ENCODE measurements around the gene MTMR10. TPM values are rescaled to one million over a fixed set of nuclear protein-coding genes. Genes with fewer than 3 reads are reported as not detected.
A peak's percentile ranks its signal among the peaks of the same experiment; 100 is the strongest.

MTMR10 gene
- total and polyA plus RNA-seq, 3 donors from 2014 or later, result 27.0 to 36.6 (median 35.4) TPM

GRCh38 chr15:30913761-30914160, 77.7 kb downstream of the MTMR10 start:
- Histone ChIP-seq H3K27me3 (no peaks in the 10 kb centered on the region), H3K27ac (no peak overlapping the region), H3K4me1 (no peaks in the 10 kb centered on the region), H3K4me3 (no peak overlapping the region), H3K9me3 (no peaks in the 10 kb centered on the region), H3K36me3 (ENCODE audit: low read depth, missing control alignments) (no peaks in the 10 kb centered on the region)
- no peak for TF ChIP-seq POLR2A (IDR thresholded peaks at IDR 0.05)
- no peak for TF ChIP-seq CTCF (IDR thresholded peaks at IDR 0.05)
- no peak for DNase-seq
- intact Hi-C loops (cut with DNase I; ENCODE audit: low total_unique reads), result no loop called here
- 95% methylated on average over 9 of the region's 9 CpGs for WGBS, 2 donors

- no peak for DNase-seq
- Histone ChIP-seq H3K27me3 (no peaks in the 10 kb centered on the region), H3K36me3 (ENCODE audit: low read depth, missing control alignments) (no peaks in the 10 kb centered on the region), H3K9me3 (no peaks in the 10 kb centered on the region), H3K27ac (no peak overlapping the region), H3K4me3 (no peak overlapping the region), H3K4me1 (peaks cover 10% of the 10 kb centered on the region)
- 80 to 85% methylated on average over 4 of the region's 4 CpGs for whole genome bisulfite sequencing, 2 donors
- TF ChIP-seq POLR2A (IDR thresholded peaks at IDR 0.05) (no peak), CTCF (IDR thresholded peaks at IDR 0.05) (no peak)
- intact Hi-C loops (cut with DNase I; ENCODE audit: low total_unique reads), result no loop called here
Measured at GRCh38 chr15:30906366-30906765, 85.1 kb downstream of the MTMR10 start.

GRCh38 chr15:30905821-30906220, 85.6 kb downstream of the MTMR10 start:
- intact Hi-C loops (cut with DNase I; ENCODE audit: low total_unique reads), result no loop called here
- Histone ChIP-seq H3K27me3 (no peaks in the 10 kb centered on the region), H3K36me3 (ENCODE audit: low read depth, missing control alignments) (no peaks in the 10 kb centered on the region), H3K27ac (no peak overlapping the region), H3K4me1 (peaks cover 10% of the 10 kb centered on the region), H3K4me3 (no peak overlapping the region), H3K9me3 (no peaks in the 10 kb centered on the region)
- DNase-seq, result peak; percentile 50
- 54 to 62% methylated on average over 5 of the region's 5 CpGs for WGBS, 2 donors
- no peak for TF ChIP-seq POLR2A (IDR thresholded peaks at IDR 0.05)
- peak in 2 of 3 experiments; percentile 19 to 26 for TF ChIP-seq CTCF (IDR thresholded peaks at IDR 0.05)

DNA sequence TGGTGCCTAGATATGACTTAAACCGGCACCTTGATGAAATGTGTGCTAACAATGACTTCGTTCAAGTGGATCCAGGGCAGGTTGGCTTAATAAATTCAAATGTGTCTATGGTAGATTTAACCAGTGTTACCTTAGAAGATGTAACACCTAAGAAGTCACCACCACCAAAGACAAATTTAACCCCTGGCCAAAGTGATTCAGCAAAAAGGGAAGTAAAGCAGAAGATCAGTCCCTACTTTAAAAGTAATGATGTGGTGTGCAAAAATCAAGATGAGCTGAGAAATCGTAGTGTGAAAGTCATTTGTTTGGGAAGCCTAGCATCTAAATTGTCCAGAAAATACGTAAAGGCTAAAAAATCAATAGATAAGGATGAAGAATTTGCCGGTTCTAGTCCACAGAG, 86.6 kb downstream of the MTMR10 start:
- no peak overlapping the region for H3K4me3 ChIP-seq
- no peak overlapping the region for H3K27ac ChIP-seq
- H3K36me3 ChIP-seq (ENCODE audit: low read depth, missing control alignments), result no peaks in the 10 kb centered on the region
- H3K27me3 ChIP-seq, result no peaks in the 10 kb centered on the region
- intact Hi-C loops (cut with DNase I; ENCODE audit: low total_unique reads), result no loop called here
- no peaks in the 10 kb centered on the region for H3K9me3 ChIP-seq
- 71 to 78% methylated on average over 5 of the region's 5 CpGs for WGBS, 2 donors
- peaks cover 10% of the 10 kb centered on the region for H3K4me1 ChIP-seq
- TF ChIP-seq POLR2A (IDR thresholded peaks at IDR 0.05) (no peak), CTCF (IDR thresholded peaks at IDR 0.05) (no peak)
- no peak for DNase-seq

GRCh38 chr15:30903497-30904187, 87.8 kb downstream of the MTMR10 start, which contains the start of gene FAN1:
Gene FAN1, plus strand, starts transcription at chr15:30903915. Its CDS starts 749 bp downstream, at chr15:30904664.
- H3K9me3 ChIP-seq, result no peaks in the 10 kb centered on the region
- peak; percentile 95 for DNase-seq
- H3K27me3 ChIP-seq, result no peaks in the 10 kb centered on the region
- TF ChIP-seq CTCF (IDR thresholded peaks at IDR 0.05) (peak in 2 of 3 experiments; percentile 19 to 37), POLR2A (IDR thresholded peaks at IDR 0.05) (no peak)
- no peaks in the 10 kb centered on the region for H3K36me3 ChIP-seq (ENCODE audit: low read depth, missing control alignments)
- H3K4me1 ChIP-seq, result peaks cover 10% of the 10 kb centered on the region
- 0% methylated on average over 9 to 49 of the region's 65 CpGs for WGBS, 2 donors
- peak within 1 kb of the TSS; percentile 63 to 79 for H3K4me3 ChIP-seq
- intact Hi-C loops (cut with DNase I; ENCODE audit: low total_unique reads), result no loop called here
- peak within 1 kb of the TSS; percentile 54 to 64 for H3K27ac ChIP-seq
